Adrenal gland (tissue), 12 donors: ENCODE results near the gene BRINP1. TPM values are rescaled to one million over a fixed set of nuclear protein-coding genes. Genes with fewer than 3 reads are reported as not detected.

Experiments used
- DNase-seq, 7 donors: peaks; one replicate each; pipeline ENCODE4 v3.0.0-alpha.2; 2019 to 2020
- H3K27ac ChIP-seq, 5 donors: fragments of 200-600 bp; sonication (generic) in 4 of 5; 1 replicate in 3 of 5; 2 replicates in 2 of 5; pipeline versions ENCODE4 v1.5.1 to v1.8.0; 2016 to 2020; ENCODE audit warnings: mild to moderate bottlenecking in 1 of 5
- H3K27me3 ChIP-seq: fragments of 200-600 bp; 2 replicates; pipeline ENCODE4 v1.8.0; 2021
- H3K36me3 ChIP-seq, 2 donors: fragments of 200-600 bp; replicated peaks in 1 of 2; 1 replicate in 1 of 2; 2 replicates in 1 of 2; pipeline versions ENCODE4 v1.5.1 to v1.8.0; 2018 to 2022
- H3K4me1 ChIP-seq, 2 donors: fragments of 200-600 bp; replicated peaks in 1 of 2; 1 replicate in 1 of 2; 2 replicates in 1 of 2; pipeline versions ENCODE4 v1.5.1 to v1.8.0; 2018 to 2021
- H3K4me3 ChIP-seq, 4 donors: fragments of 200-600 bp; sonication (generic) in 3 of 4; one replicate each; pipeline ENCODE4 v1.5.1; 2016 to 2018
- H3K9me3 ChIP-seq, 3 donors: fragments of 200-600 bp; sonication (generic) in 1 of 3; replicated peaks in 1 of 3; 1 replicate in 2 of 3; 2 replicates in 1 of 3; pipeline versions ENCODE4 v1.5.1 to v1.8.0; 2016 to 2021
- POLR2A ChIP-seq, 2 donors: fragments of 450-650 bp; IDR thresholded peaks; one replicate each; pipeline ENCODE4 v1.6.1; 2017; ENCODE audit warnings: antibody characterized with exemption in 2 of 2, mild to moderate bottlenecking in 2 of 2, moderate library complexity in 1 of 2
- WGBS, 4 donors: extraction: QIAGEN DNeasy Blood & Tissue Kit in 2 of 4; methylation state at CpG; one replicate each; pipeline versions ENCODE4 v1.1.5 to v1.1.7; 2013 to 2017; 5-methylcytosine and 5-hydroxymethylcytosine counted together
- intact Hi-C, 2 donors: fragments of 100-400 bp; cut with DNase I; formaldehyde crosslinking; loops; one replicate each; pipeline versions ENCODE4 v1.14.1 to v1.15.0; 2022 to 2023
- polyA plus RNA-seq, 3 donors: library from polyadenylated mRNA; stranded (reverse); fragments of 200-250 nt in 2 of 3; fragments of 350-450 nt in 1 of 3; fragmentation: Illumina TruSeq in 1 of 3; extraction: RNeasy Lipid Tissue Mini Kit (QIAGEN cat#74804) in 1 of 3; gene quantifications; one replicate each; pipeline ENCODE4 v1.2.3, GENCODE V29; 2013 to 2014
- total RNA-seq, 9 donors: library from RNA; depleted of rRNA in 4 of 9; stranded (reverse); fragments of >200 nt in 4 of 9; fragments of 120-200 nt in 1 of 9; fragmentation: NEBNext Ultra II Directional in 1 of 9; extraction: Animal tissue kit (Norgen Biotek cat#: 25700) in 1 of 9; gene quantifications; one replicate each; pipeline versions ENCODE4 v1.1.0 to v1.2.4, GENCODE V29; 2013 to 2023
- TF ChIP-seq, protein P1 (sequence below), 6 experiments: fragments of 450-650 bp in 4 of 6; fragments of 200-600 bp in 2 of 6; sonication (generic) in 1 of 6; IDR thresholded peaks; 1 replicate in 5 of 6; 2 replicates in 1 of 6; pipeline versions ENCODE4 v1.5.1 to v1.8.0; 2016 to 2021; ENCODE audit warnings: antibody characterized with exemption in 6 of 6, mild to moderate bottlenecking in 2 of 6, moderate library complexity in 1 of 6
- donor health status: healthy with polysubstance abuse.
- donor health status: Bipolar disorder and iron deficiency.
- donor health status: DM: yes; HTN: yes; CAD: no.
- donor health status: DM: no; HTN: no; CAD: no.
- donor health status: DM: no; HTN: no; CAD: no.
- donor health status: DM: yes; HTN: yes; CAD: no.

Gene BRINP1
- total and polyA plus RNA-seq, 12 donors = 0.07 to 6.4 (median 1.2) TPM; not detected in 1

DNA sequence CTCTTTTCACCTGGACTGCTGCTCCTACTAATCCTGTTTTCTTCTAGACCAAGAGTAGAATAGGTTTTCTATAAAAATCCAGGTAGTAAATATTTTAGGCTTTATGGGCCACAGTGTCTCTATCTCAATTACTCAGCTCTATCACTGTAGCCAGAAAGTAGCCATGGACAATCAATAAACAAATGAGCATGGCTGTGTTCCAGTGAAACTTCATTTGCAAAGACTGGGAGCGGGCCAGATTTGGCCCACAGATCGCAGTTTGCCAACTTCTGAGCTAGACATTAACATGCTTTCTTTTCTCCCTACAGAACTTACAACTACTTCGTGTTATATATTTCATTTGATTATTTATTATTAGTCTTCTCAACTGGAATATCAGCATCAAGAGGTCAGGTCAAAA is 30.2 kb downstream of the BRINP1 start:
- DNase-seq = no peak
- H3K27ac ChIP-seq = no peak overlapping the region
- H3K36me3 ChIP-seq = no peaks in the 10 kb centered on the region
- no peaks in the 10 kb centered on the region for H3K27me3 ChIP-seq
- intact Hi-C loops = no loop called here
- H3K9me3 ChIP-seq = no peaks in the 10 kb centered on the region
- H3K4me3 ChIP-seq = no peak overlapping the region
- H3K4me1 ChIP-seq = no peaks in the 10 kb centered on the region
- TF ChIP-seq POLR2A (IDR thresholded peaks at IDR 0.05) = no peak
- TF ChIP-seq, protein P1, sequence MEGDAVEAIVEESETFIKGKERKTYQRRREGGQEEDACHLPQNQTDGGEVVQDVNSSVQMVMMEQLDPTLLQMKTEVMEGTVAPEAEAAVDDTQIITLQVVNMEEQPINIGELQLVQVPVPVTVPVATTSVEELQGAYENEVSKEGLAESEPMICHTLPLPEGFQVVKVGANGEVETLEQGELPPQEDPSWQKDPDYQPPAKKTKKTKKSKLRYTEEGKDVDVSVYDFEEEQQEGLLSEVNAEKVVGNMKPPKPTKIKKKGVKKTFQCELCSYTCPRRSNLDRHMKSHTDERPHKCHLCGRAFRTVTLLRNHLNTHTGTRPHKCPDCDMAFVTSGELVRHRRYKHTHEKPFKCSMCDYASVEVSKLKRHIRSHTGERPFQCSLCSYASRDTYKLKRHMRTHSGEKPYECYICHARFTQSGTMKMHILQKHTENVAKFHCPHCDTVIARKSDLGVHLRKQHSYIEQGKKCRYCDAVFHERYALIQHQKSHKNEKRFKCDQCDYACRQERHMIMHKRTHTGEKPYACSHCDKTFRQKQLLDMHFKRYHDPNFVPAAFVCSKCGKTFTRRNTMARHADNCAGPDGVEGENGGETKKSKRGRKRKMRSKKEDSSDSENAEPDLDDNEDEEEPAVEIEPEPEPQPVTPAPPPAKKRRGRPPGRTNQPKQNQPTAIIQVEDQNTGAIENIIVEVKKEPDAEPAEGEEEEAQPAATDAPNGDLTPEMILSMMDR (IDR thresholded peaks at IDR 0.05) = no peak
- WGBS, 4 donors = 74 to 87% (median 77%) methylated on average over 3 of the region's 3 CpGs

DNA sequence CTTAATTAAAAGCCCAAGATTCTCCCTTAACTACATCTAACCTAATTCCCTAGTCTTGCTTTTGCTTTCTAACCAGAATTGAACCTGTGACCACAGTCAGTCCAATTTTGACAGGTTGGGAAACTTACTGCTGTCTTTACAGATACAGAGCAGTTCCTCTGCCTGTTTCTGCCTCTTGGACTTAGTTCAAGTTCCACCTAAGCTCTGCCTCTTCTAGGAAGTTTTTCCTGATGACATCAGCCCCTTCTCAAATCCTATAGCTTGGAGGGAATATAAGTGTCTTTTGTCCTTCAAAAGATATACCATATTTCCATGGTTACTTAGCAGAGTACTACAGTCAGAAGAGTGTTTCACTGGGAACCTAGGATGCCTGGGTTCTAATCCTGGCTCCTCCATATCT is 31.7 kb downstream of the BRINP1 start:
- TF ChIP-seq, protein P1 (IDR thresholded peaks at IDR 0.05) = no peak
- no peak for TF ChIP-seq POLR2A (IDR thresholded peaks at IDR 0.05)
- H3K4me3 ChIP-seq = no peak overlapping the region
- H3K27ac ChIP-seq = no peak overlapping the region
- intact Hi-C loops = no loop called here
- no peaks in the 10 kb centered on the region for H3K4me1 ChIP-seq
- H3K9me3 ChIP-seq = no peaks in the 10 kb centered on the region
- H3K27me3 ChIP-seq = no peaks in the 10 kb centered on the region
- H3K36me3 ChIP-seq = no peaks in the 10 kb centered on the region
- no peak for DNase-seq

DNA sequence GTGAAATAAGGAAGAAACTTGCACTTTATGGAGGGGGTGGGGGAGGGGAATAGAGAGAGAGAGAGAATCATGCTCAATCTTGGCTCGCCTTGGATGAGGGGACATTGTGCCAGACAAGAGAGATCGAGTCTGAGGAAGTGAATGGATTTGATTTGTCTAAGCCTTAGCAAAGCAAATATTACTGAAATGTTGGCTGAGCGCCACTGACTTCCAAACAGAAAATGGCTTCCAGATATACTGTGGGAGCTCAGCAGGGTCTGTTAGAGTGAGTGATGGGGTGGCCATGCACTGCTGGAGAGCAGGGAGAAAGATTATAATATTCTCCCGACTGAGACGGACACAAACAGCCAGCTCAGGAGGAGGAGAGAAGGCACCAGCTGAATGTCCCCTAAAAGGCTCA is 34.5 kb downstream of the BRINP1 start:
- intact Hi-C loops = no loop called here
- no peak for DNase-seq
- 58 to 78% (median 71%) methylated on average over 5 of the region's 5 CpGs for WGBS, 4 donors
- Histone ChIP-seq H3K36me3 (no peaks in the 10 kb centered on the region), H3K27ac (no peak overlapping the region), H3K9me3 (no peaks in the 10 kb centered on the region), H3K4me3 (no peak overlapping the region), H3K27me3 (no peaks in the 10 kb centered on the region), H3K4me1 (no peaks in the 10 kb centered on the region)
- no peak for TF ChIP-seq POLR2A (IDR thresholded peaks at IDR 0.05)
- TF ChIP-seq, protein P1 (IDR thresholded peaks at IDR 0.05) = no peak

DNA sequence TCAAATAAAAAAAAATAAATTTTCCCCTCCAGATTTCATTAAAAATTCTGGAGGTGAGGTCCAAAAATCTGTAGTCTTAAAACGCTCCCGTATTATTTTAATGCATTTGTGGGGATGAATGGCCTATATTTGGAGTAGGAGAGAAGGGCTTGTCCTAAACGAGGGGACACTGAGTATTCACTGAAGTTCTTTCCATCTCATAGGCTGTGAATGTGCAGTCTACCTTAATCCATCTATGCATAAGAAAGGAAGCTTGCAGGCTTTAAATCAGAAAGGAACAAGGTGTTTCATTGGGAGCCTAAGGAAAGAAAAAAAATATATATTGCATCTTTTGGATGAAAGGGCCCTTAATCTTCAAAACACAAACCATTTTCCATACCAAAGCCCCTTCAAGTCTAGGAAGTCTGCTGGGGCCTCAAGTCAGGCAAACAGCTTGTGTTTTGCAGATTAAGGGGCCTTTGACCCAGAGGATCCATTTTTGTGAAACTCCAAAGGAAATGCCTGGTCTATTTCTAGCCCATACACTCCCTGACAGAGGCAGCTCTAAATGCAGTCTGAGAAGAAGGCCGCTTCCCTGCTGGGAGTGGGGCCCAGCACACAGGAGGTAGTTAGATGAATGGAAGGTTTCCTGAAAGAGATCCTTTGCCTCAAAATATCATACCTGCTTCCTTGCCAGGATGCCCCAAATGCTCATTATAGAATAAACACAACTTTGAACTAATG is 35.6 kb downstream of the BRINP1 start:
- Histone ChIP-seq H3K27ac (no peak overlapping the region), H3K36me3 (no peaks in the 10 kb centered on the region), H3K9me3 (no peaks in the 10 kb centered on the region), H3K4me1 (no peaks in the 10 kb centered on the region), H3K27me3 (no peaks in the 10 kb centered on the region), H3K4me3 (no peak overlapping the region)
- intact Hi-C loops = no loop called here
- DNase-seq = no peak
- WGBS, 4 donors = 69 to 79% (median 71%) methylated on average over 4 of the region's 4 CpGs
- TF ChIP-seq POLR2A (IDR thresholded peaks at IDR 0.05) = no peak
- TF ChIP-seq, protein P1 (IDR thresholded peaks at IDR 0.05) = no peak
